Stomach (tissue), 9 donors: ENCODE data around the gene AZGP1. TPM values are rescaled to one million over a fixed set of nuclear protein-coding genes. Genes with fewer than 3 reads are reported as not detected.

Experiments
- DNase-seq, 2 donors: peaks; one replicate each; pipeline versions ENCODE4 v3.0.0 to v3.0.0-alpha.2; 2013 to 2019
- H3K27ac ChIP-seq, 5 donors: fragments of 200-600 bp in 4 of 5; sonication (generic) in 4 of 5; one replicate each; pipeline ENCODE4 v1.5.1; 2013 to 2019; ENCODE audit warnings: mild to moderate bottlenecking in 1 of 5, moderate library complexity in 1 of 5
- H3K27me3 ChIP-seq, 3 donors: fragments of 200-600 bp; sonication (generic); one replicate each; pipeline ENCODE4 v1.5.1; 2017 to 2019; ENCODE audit warnings: mixed run types in 1 of 3
- H3K36me3 ChIP-seq, 4 donors: fragments of 200-600 bp; sonication (generic); 1 replicate in 3 of 4; 2 replicates in 1 of 4; pipeline ENCODE4 v1.5.1; 2016 to 2019
- H3K4me1 ChIP-seq, 4 donors: fragments of 200-600 bp; sonication (generic); one replicate each; pipeline ENCODE4 v1.5.1; 2016 to 2019
- H3K4me3 ChIP-seq, 4 donors: fragments of 200-600 bp; sonication (generic) in 3 of 4; one replicate each; pipeline ENCODE4 v1.5.1; 2016 to 2019; ENCODE audit warnings: mild to moderate bottlenecking in 1 of 4
- H3K9me3 ChIP-seq, 4 donors: fragments of 200-600 bp; sonication (generic); one replicate each; pipeline ENCODE4 v1.5.1; 2016 to 2019
- CTCF ChIP-seq, 7 experiments: fragments of 450-650 bp in 4 of 7; fragments of 200-600 bp in 3 of 7; sonication (generic) in 3 of 7; IDR thresholded peaks; one replicate each; pipeline ENCODE4 v1.5.1; 2016 to 2019; ENCODE audit warnings: antibody characterized with exemption in 7 of 7, control low read depth in 2 of 7, mild to moderate bottlenecking in 1 of 7
- EP300 ChIP-seq: sonication (generic); formaldehyde crosslinking; IDR thresholded peaks from one replicate; pipeline ENCODE4 v1.6.1; 2017; ENCODE audit warnings: antibody characterized with exemption
- POLR2A ChIP-seq, 4 donors: fragments of 450-650 bp; IDR thresholded peaks; one replicate each; pipeline ENCODE4 v1.6.1; 2016; ENCODE audit warnings: antibody characterized with exemption in 4 of 4, control low read depth in 2 of 4, mild to moderate bottlenecking in 1 of 4, moderate library complexity in 1 of 4
- POLR2AphosphoS5 ChIP-seq, 3 donors: sonication (generic); formaldehyde crosslinking; IDR thresholded peaks; one replicate each; pipeline ENCODE4 v1.6.1; 2016; ENCODE audit warnings: antibody characterized with exemption in 3 of 3
- WGBS, 5 donors: extraction: QIAGEN DNeasy Blood & Tissue Kit in 3 of 5; methylation state at CpG; one replicate each; pipeline versions ENCODE4 v1.1.5 to v1.1.7; 2013 to 2018; 5-methylcytosine and 5-hydroxymethylcytosine counted together
- intact Hi-C: fragments of 100-400 bp; cut with DNase I; formaldehyde crosslinking; loops from one replicate; pipeline ENCODE4 v1.15.1; 2023; ENCODE audit warnings: low total_unique reads
- polyA plus RNA-seq, 3 donors: library from polyadenylated mRNA; stranded (reverse); fragments of 200-250 nt; gene quantifications; one replicate each; pipeline ENCODE4 v1.2.3, GENCODE V29; 2013
- small RNA-seq, 4 donors: library from RNA; depleted of rRNA; stranded (forward); fragments of <200 nt; gene quantifications; one replicate each; pipeline ENCODE3, GENCODE V24; 2016
- total RNA-seq, 5 donors: library from RNA; depleted of rRNA; stranded (reverse); fragments of >200 nt; gene quantifications; one replicate each; pipeline versions ENCODE4 v1.1.0 to v1.2.3, GENCODE V29; 2014 to 2016
- donor health status: healthy with polysubstance abuse.
- donor health status: Bipolar disorder and iron deficiency.
- donor health status: healthy.

AZGP1 gene
- total and polyA plus RNA-seq, 8 donors, result 6.8 to 461 (median 92.3) TPM; not detected in 1

- H3K4me1 ChIP-seq, result peaks cover 37 to 62% (median 49%) of the 10 kb centered on the region in 4 donors
- peak within 1 kb of the TSS; percentile 89 to 97 (median 93) for H3K27ac ChIP-seq
- H3K36me3 ChIP-seq, result peaks cover 7 to 40% (median 20%) of the 10 kb centered on the region in 4 donors
- H3K27me3 ChIP-seq, result no peaks in the 10 kb centered on the region
- peak; percentile 93 to 97 for DNase-seq
- intact Hi-C loops, result loop anchor here (5.0 to 10.0 kb wide), 2 partner anchors 73 to 136 kb away; no protein-coding TSS in a partner anchor
- TF ChIP-seq POLR2A (IDR thresholded peaks at IDR 0.05) (peak in 1 of 4 donors; percentile 63), POLR2AphosphoS5 (IDR thresholded peaks at IDR 0.05) (peak; percentile 87 to 97 (median 94)), EP300 (no peak), CTCF (IDR thresholded peaks at IDR 0.05) (no peak)
- no peaks in the 10 kb centered on the region for H3K9me3 ChIP-seq
- H3K4me3 ChIP-seq, result peak within 1 kb of the TSS; percentile 70 to 88 (median 80)
- WGBS, 5 donors, result 0 to 2% (median 1%) methylated on average over 36 to 81 of the region's 81 CpGs
Measured at GRCh38 chr7:99918959-99919813, 56.6 kb downstream of the AZGP1 start, which contains the start of gene TRIM4. Gene TRIM4 (minus strand): TSS chr7:99919530. CDS start chr7:99919401, 129 bp downstream.

Small RNA genes lying within 50 kb of the gene (small RNA-seq; reads per million reads assigned to genes)
- 0 reads per million in 4 donors for gene RF00019
- gene RF00561, result 0 to 0.10 (median 0) reads per million in 4 donors

Other genes starting within 250 kb of the AZGP1 start
- gene CYP3A7, start 240.8 kb downstream of the AZGP1 start, total RNA-seq, result not detected
- not detected for gene CYP3A7, start 240.8 kb downstream of the AZGP1 start, polyA plus RNA-seq
- gene CYP3A4, start 191.8 kb downstream of the AZGP1 start, total RNA-seq, result 10 to 100 TPM in 1 of 5 donors, 1 to 10 TPM in 1, not detected in 3; 1.7 to 23.5 TPM
- gene CYP3A4, start 191.8 kb downstream of the AZGP1 start, polyA plus RNA-seq, result under 1 TPM in 1 of 3 donors, not detected in 2; 0.31 TPM
- gene CYP3A43, start 148.0 kb downstream of the AZGP1 start, total RNA-seq, result not detected
- gene CYP3A43, start 148.0 kb downstream of the AZGP1 start, polyA plus RNA-seq, result not detected
- 1 to 10 TPM in 1 of 5 donors, not detected in 4; 1.1 TPM for gene OR2AE1, start 99.0 kb downstream of the AZGP1 start, total RNA-seq
- not detected for gene OR2AE1, start 99.0 kb downstream of the AZGP1 start, polyA plus RNA-seq
- 10 to 100 TPM; 25.3 to 46.1 (median 40.3) TPM for gene TRIM4, start 56.5 kb downstream of the AZGP1 start, total RNA-seq
- gene TRIM4, start 56.5 kb downstream of the AZGP1 start, polyA plus RNA-seq, result 10 to 100 TPM; 12.6 to 21.8 (median 13.8) TPM
- gene GJC3, start 46.4 kb downstream of the AZGP1 start, total RNA-seq, result not detected
- under 1 TPM in 2 of 3 donors, not detected in 1; 0.15 to 0.75 TPM for gene GJC3, start 46.4 kb downstream of the AZGP1 start, polyA plus RNA-seq
- gene ZKSCAN1, start 39.6 kb upstream of the AZGP1 start, total RNA-seq, result 100 to 1,000 TPM in 1 of 5 donors, 10 to 100 TPM in 4; 49.0 to 153 (median 55.2) TPM
- gene ZKSCAN1, start 39.6 kb upstream of the AZGP1 start, polyA plus RNA-seq, result 10 to 100 TPM in 2 of 3 donors, 1 to 10 TPM in 1; 9.5 to 13.6 (median 10.0) TPM
- 10 to 100 TPM in 4 of 5 donors, 1 to 10 TPM in 1; 6.4 to 48.4 (median 14.6) TPM for gene ZSCAN21, start 73.7 kb upstream of the AZGP1 start, total RNA-seq
- gene ZSCAN21, start 73.7 kb upstream of the AZGP1 start, polyA plus RNA-seq, result 1 to 10 TPM; 5.4 to 7.0 (median 6.8) TPM
- gene ZNF3, start 105.7 kb upstream of the AZGP1 start, total RNA-seq, result 10 to 100 TPM; 15.2 to 42.0 (median 37.8) TPM
- 10 to 100 TPM; 12.4 to 19.6 (median 13.5) TPM for gene ZNF3, start 105.7 kb upstream of the AZGP1 start, polyA plus RNA-seq
- gene COPS6, start 112.9 kb upstream of the AZGP1 start, total RNA-seq, result 100 to 1,000 TPM in 1 of 5 donors, 10 to 100 TPM in 4; 34.2 to 197 (median 87.5) TPM
- gene COPS6, start 112.9 kb upstream of the AZGP1 start, polyA plus RNA-seq, result 100 to 1,000 TPM in 2 of 3 donors, 10 to 100 TPM in 1; 90.0 to 125 (median 117) TPM
- gene MCM7, start 125.4 kb upstream of the AZGP1 start, total RNA-seq, result 100 to 1,000 TPM in 1 of 5 donors, 10 to 100 TPM in 4; 41.3 to 104 (median 88.9) TPM
- 10 to 100 TPM; 39.6 to 54.5 (median 46.4) TPM for gene MCM7, start 125.4 kb upstream of the AZGP1 start, polyA plus RNA-seq
- gene AP4M1, start 125.6 kb upstream of the AZGP1 start, total RNA-seq, result 100 to 1,000 TPM in 1 of 5 donors, 10 to 100 TPM in 3, 1 to 10 TPM in 1; 8.4 to 103 (median 19.6) TPM
- 10 to 100 TPM; 14.7 to 24.3 (median 21.3) TPM for gene AP4M1, start 125.6 kb upstream of the AZGP1 start, polyA plus RNA-seq
- 100 to 1,000 TPM in 1 of 5 donors, 10 to 100 TPM in 4; 15.4 to 106 (median 33.8) TPM for gene TAF6, start 143.3 kb upstream of the AZGP1 start, total RNA-seq
- 10 to 100 TPM; 22.0 to 29.8 (median 24.8) TPM for gene TAF6, start 143.3 kb upstream of the AZGP1 start, polyA plus RNA-seq
- 10 to 100 TPM in 2 of 5 donors, 1 to 10 TPM in 1, under 1 TPM in 2; 0.45 to 10.6 (median 7.1) TPM for gene CNPY4, start 143.6 kb upstream of the AZGP1 start, total RNA-seq
- gene CNPY4, start 143.6 kb upstream of the AZGP1 start, polyA plus RNA-seq, result 1 to 10 TPM; 5.7 to 6.3 (median 5.8) TPM
- gene MBLAC1, start 150.9 kb upstream of the AZGP1 start, total RNA-seq, result 1 to 10 TPM in 2 of 5 donors, not detected in 3; 1.3 to 6.1 TPM
- gene MBLAC1, start 150.9 kb upstream of the AZGP1 start, polyA plus RNA-seq, result 1 to 10 TPM; 1.3 to 4.2 (median 1.7) TPM
- gene LAMTOR4, start 172.9 kb upstream of the AZGP1 start, total RNA-seq, result 100 to 1,000 TPM in 3 of 5 donors, 10 to 100 TPM in 2; 26.3 to 889 (median 159) TPM
- gene LAMTOR4, start 172.9 kb upstream of the AZGP1 start, polyA plus RNA-seq, result 100 to 1,000 TPM; 307 to 476 (median 334) TPM
- gene TRAPPC14, start 182.7 kb upstream of the AZGP1 start, total RNA-seq, result 10 to 100 TPM; 16.2 to 33.3 (median 28.6) TPM
- 10 to 100 TPM; 10.7 to 17.2 (median 11.4) TPM for gene TRAPPC14, start 182.7 kb upstream of the AZGP1 start, polyA plus RNA-seq
- 1 to 10 TPM in 2 of 5 donors, not detected in 3; 1.5 to 1.6 TPM for gene GAL3ST4, start 192.6 kb upstream of the AZGP1 start, total RNA-seq
- 1 to 10 TPM; 1.7 to 2.4 (median 2.1) TPM for gene GAL3ST4, start 192.6 kb upstream of the AZGP1 start, polyA plus RNA-seq
- 1 to 10 TPM in 3 of 5 donors, under 1 TPM in 1, not detected in 1; 0.92 to 4.9 (median 2.6) TPM for gene GPC2, start 201.3 kb upstream of the AZGP1 start, total RNA-seq
- gene GPC2, start 201.3 kb upstream of the AZGP1 start, polyA plus RNA-seq, result under 1 TPM in 2 of 3 donors, not detected in 1; 0.12 to 0.48 TPM
- under 1 TPM in 1 of 5 donors, not detected in 4; 0.92 TPM for gene STAG3, start 201.9 kb upstream of the AZGP1 start, total RNA-seq
- 1 to 10 TPM in 2 of 3 donors, under 1 TPM in 1; 0.50 to 8.8 (median 1.5) TPM for gene STAG3, start 201.9 kb upstream of the AZGP1 start, polyA plus RNA-seq
- 1 to 10 TPM in 4 of 5 donors, not detected in 1; 1.1 to 3.8 (median 1.4) TPM for gene PVRIG, start 243.9 kb upstream of the AZGP1 start, total RNA-seq
- 1 to 10 TPM in 1 of 3 donors, under 1 TPM in 2; 0.56 to 1.7 (median 0.95) TPM for gene PVRIG, start 243.9 kb upstream of the AZGP1 start, polyA plus RNA-seq